GM23248 (cell line): ENCODE measurements around the gene CABP7.

Experiments used
- EZH2 ChIP-seq: fragments of 200-600 bp; sonication (generic); IDR thresholded peaks from 2 replicates; pipeline ENCODE4 v1.6.1; 2018; ENCODE audit warnings: antibody characterized with exemption, mild to moderate bottlenecking; ENCODE audit not compliant: insufficient read depth, poor library complexity, severe bottlenecking
- EZH2phosphoT487 ChIP-seq: fragments of 200-600 bp; sonication (generic); IDR thresholded peaks from 2 replicates; pipeline ENCODE4 v1.6.1; 2018; ENCODE audit warnings: antibody characterized with exemption, moderate library complexity, mild to moderate bottlenecking, low read depth; ENCODE audit not compliant: insufficient read depth

DNA sequence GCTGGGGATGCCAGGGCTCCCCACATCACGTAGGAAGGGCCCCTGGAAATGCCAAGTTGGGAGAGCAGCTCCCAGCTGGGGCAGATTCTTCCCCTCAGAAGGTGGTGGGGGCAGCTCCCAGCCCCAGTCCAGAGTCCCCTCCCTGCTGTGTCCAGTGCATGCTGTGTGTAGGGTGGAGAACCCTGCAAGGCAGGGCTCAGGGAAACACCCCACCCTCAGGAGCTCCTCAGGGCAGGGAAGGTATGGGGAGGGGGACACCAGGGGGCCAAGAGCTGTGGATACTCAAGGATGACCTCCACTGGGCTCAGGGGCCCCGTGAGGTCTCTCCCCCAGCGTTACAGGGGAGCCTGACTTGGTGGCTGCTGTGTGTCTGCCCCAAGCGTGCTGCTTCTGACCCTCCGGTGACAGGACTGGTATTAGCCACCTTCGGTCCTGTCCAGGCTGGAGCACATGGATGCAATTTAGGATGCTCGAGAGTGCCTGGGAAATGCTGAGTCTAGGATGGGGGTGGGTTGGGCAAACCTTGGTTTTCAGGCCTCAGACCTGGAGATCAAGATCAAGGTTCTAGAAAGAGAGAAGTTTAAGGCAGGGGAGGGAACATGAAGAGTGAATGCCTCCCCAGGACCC is 16.1 kb upstream of the CABP7 start:
- TF ChIP-seq EZH2phosphoT487: no peak
- TF ChIP-seq EZH2: no peak
